Colonic mucosa (tissue), 4 donors: ENCODE data around the gene DNTT. TPM values are rescaled to one million over a fixed set of nuclear protein-coding genes. Genes with fewer than 3 reads are reported as not detected.

Experiments
- DNase-seq: peaks from one replicate; pipeline ENCODE4 v3.0.0-alpha.2; 2020
- H3K27ac ChIP-seq: fragments of 200-600 bp; one replicate; pipeline ENCODE4 v1.8.0; 2021
- H3K27me3 ChIP-seq: fragments of 200-600 bp; one replicate; pipeline ENCODE4 v1.8.0; 2021
- H3K36me3 ChIP-seq: fragments of 200-600 bp; one replicate; pipeline ENCODE4 v1.8.0; 2021
- H3K4me1 ChIP-seq: fragments of 200-600 bp; one replicate; pipeline ENCODE4 v1.8.0; 2021; ENCODE audit warnings: mild to moderate bottlenecking
- H3K4me3 ChIP-seq: fragments of 200-600 bp; one replicate; pipeline ENCODE4 v1.8.0; 2021
- H3K9ac ChIP-seq, 2 donors: one replicate each; pipeline ENCODE4 v1.7.0; 2013; ENCODE audit warnings: control low read depth in 2 of 2, low read depth in 2 of 2, low read length in 2 of 2
- H3K9me3 ChIP-seq: fragments of 200-600 bp; one replicate; pipeline ENCODE4 v1.8.0; 2021
- CTCF ChIP-seq: fragments of 200-600 bp; IDR thresholded peaks from one replicate; pipeline ENCODE4 v1.8.0; 2022; ENCODE audit warnings: antibody characterized with exemption, mild to moderate bottlenecking
- intact Hi-C: fragments of 100-400 bp; cut with DNase I; formaldehyde crosslinking; loops from one replicate; pipeline ENCODE4 v1.14.1; 2022
- total RNA-seq, 2 donors: library from RNA; stranded (reverse); fragmentation: NEBNext Ultra II Directional in 1 of 2; extraction: Animal tissue kit (Norgen Biotek cat#: 25700) in 1 of 2; gene quantifications; one replicate each; pipeline ENCODE4 v1.2.1, GENCODE V29; 2021
- donor health status: healthy.
- donor health status: DM: no; HTN: no; CAD: no.
- donor health status: DM: no; HTN: no; CAD: no.

The DNTT gene
- total RNA-seq, 2 donors from 2014 or later, result not detected

GRCh38 chr10:96266118-96266770 lies 38.0 kb upstream of the DNTT start:
- Histone ChIP-seq H3K4me1 (peaks cover 4% of the 10 kb centered on the region), H3K4me3 (no peak overlapping the region), H3K36me3 (no peaks in the 10 kb centered on the region), H3K27me3 (no peaks in the 10 kb centered on the region), H3K27ac (no peak overlapping the region), H3K9ac (no peak overlapping the region), H3K9me3 (no peaks in the 10 kb centered on the region)
- intact Hi-C loops, result no loop called here
- no peak for TF ChIP-seq CTCF
- DNase-seq, result no peak

- Histone ChIP-seq H3K27ac (peak overlapping the region; percentile 23), H3K9me3 (no peaks in the 10 kb centered on the region), H3K4me1 (peaks cover 7% of the 10 kb centered on the region), H3K27me3 (no peaks in the 10 kb centered on the region), H3K9ac (peak overlapping the region in 1 of 2 donors; percentile 30), H3K4me3 (no peak overlapping the region), H3K36me3 (no peaks in the 10 kb centered on the region)
- peak; percentile 58 for DNase-seq
- intact Hi-C loops, result no loop called here
- no peak for TF ChIP-seq CTCF
Measured at GRCh38 chr10:96267234-96267705, 37.0 kb upstream of the DNTT start.

GRCh38 chr10:96268341-96268909 lies 35.8 kb upstream of the DNTT start:
- H3K4me1 ChIP-seq, result peaks cover 13% of the 10 kb centered on the region
- TF ChIP-seq CTCF, result no peak
- intact Hi-C loops, result no loop called here
- H3K9ac ChIP-seq, result no peak overlapping the region
- no peak overlapping the region for H3K4me3 ChIP-seq
- no peaks in the 10 kb centered on the region for H3K27me3 ChIP-seq
- peak overlapping the region; percentile 92 for H3K27ac ChIP-seq
- H3K9me3 ChIP-seq, result no peaks in the 10 kb centered on the region
- no peak for DNase-seq
- no peaks in the 10 kb centered on the region for H3K36me3 ChIP-seq

- peak overlapping the region in 1 of 2 donors; percentile 80 for H3K9ac ChIP-seq
- H3K4me1 ChIP-seq, result peaks cover 13% of the 10 kb centered on the region
- H3K27ac ChIP-seq, result peak overlapping the region; percentile 92
- intact Hi-C loops, result no loop called here
- no peaks in the 10 kb centered on the region for H3K36me3 ChIP-seq
- peak; percentile 68 for DNase-seq
- H3K4me3 ChIP-seq, result peak overlapping the region; percentile 12
- TF ChIP-seq CTCF, result no peak
- no peaks in the 10 kb centered on the region for H3K9me3 ChIP-seq
- H3K27me3 ChIP-seq, result no peaks in the 10 kb centered on the region
Measured at GRCh38 chr10:96269438-96270300, 34.6 kb upstream of the DNTT start.

- TF ChIP-seq CTCF, result no peak
Measured at GRCh38 chr10:96270571-96270970, 33.7 kb upstream of the DNTT start.

More at GRCh38 chr10:96270571-96270970, 33.7 kb upstream of the DNTT start:
- Histone ChIP-seq H3K4me1 (peaks cover 13% of the 10 kb centered on the region), H3K27me3 (no peaks in the 10 kb centered on the region), H3K9me3 (no peaks in the 10 kb centered on the region), H3K4me3 (peak overlapping the region; percentile 12), H3K36me3 (no peaks in the 10 kb centered on the region), H3K9ac (peak overlapping the region in 1 of 2 donors; percentile 76), H3K27ac (peak overlapping the region; percentile 92)
- intact Hi-C loops, result no loop called here
- DNase-seq, result peak; percentile 26
